Measurements from ENCODE around the gene BLVRB.
"Not testable (repeated sequence)": the region's sequence is repeated elsewhere in the genome, so short reads cannot be mapped to it uniquely, and the experiment has no call there.

BLVRB gene

GRCh38 chr19:40446263-40446784, 19.2 kb downstream of the BLVRB start:
- DNase-seq, result no peak

DNA sequence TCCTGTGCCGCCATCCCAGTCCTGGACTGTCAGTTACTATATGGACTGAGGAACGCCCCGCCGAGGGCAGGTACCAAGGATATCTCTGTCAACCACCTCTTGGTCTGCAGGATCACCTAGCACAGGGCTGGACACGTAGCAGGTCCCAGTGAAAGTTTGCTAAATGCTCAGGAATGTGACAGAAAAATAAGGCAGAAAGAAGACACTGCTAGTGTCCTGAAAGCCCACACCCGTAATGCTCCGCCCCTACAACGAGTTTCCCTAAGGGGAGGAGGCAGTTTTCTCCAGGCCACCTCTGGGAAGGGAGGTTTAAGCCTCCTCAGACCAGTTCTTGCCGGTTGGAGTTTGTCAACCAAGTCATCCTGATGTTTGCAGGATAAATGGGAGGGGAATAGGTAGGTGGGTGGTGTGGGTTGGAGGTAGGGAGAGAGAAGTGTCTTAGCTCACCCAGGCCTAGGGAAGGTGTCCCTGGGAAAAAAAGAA, 19.7 kb downstream of the BLVRB start:
- peak; percentile 8 for DNase-seq

GRCh38 chr19:40444825-40445312, 20.7 kb downstream of the BLVRB start:
- DNase-seq, result no peak

DNA sequence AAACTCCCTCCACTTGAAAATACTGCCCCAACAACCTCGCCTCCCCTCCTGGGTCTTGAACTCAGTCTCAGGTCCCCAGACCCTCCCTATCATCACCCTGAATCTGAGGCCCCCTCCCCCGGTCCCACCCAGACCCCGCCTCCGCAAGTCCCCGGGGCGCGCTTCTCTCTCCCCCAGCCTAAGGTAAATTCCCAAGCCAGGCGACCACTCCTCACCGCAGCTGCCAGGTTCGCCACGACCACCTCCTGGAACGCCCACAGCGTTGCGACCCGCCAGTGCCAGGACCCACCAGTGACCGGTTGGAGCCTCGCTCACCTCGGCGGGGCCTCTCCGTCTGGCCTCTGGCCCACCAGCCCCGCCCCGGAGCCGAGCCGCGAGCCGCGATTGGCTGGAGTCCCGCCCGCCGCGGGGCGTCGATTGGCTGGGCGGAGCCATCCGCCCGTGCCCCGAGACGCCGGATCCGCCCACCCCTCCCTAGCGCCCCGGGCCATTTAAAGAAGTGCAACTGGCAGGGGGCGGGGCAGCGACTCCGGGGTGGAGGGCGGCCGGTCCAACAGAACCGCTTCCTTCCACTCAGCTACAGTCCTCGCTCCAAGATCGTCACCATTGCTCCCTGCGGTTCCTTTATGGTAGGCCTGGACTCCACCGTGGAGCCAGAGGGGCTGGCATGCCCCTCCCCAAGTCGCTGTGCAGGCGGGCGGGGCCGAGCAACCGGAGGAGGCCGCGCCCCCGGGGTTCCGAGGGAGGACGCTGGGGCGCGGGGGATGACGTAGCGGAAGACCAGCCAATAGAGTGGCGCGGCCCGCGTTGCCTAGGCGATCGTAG, 21.3 kb downstream of the BLVRB start, which contains the start of gene SERTAD3:
SERTAD3 (minus strand) TSS at position 336 of the 825 bp plus-strand sequence. CDS start 2,255 bp downstream, outside the sequence.
- DNase-seq, result peak; percentile 95

GRCh38 chr19:40443131-40443999, 22.2 kb downstream of the BLVRB start:
- DNase-seq, result peak; percentile 94

DNA sequence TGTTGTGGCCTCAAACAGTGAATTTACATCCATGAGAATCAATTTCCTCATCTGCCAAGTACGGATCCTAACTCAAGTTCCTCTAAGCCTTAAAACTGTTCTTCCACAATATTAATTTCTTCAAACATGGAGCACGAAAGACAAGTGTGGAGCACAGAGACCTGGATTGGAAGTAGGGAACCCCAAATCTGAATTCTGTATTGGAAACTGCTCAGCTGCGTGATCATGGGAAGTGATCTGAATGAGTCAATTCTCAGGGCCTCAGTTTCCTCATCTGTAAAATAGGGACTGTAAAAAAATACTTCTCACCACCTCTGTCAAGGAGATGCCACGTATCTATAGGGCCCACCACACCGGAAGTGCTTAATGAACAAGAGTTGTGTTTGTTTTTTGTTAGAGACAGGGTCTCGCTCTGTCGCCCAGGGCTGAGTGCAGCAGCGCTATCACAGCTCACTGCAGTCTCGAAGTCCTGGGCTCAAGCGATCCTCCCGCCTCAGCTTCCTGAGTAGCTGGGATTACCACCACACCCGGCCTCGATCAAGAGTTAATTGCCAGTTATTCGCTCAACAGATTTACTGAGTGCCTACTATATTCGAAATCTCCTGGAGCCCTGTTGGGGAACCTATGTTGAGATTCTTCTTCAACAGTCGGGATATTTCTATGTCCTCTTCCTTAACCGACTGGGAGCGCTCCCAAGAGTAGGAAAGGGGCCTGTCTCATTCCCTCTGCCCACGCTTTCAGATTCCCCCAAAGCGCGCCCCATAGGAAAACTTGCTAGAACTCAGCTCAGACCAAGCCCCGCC, 23.0 kb downstream of the BLVRB start:
- DNase-seq, result no peak

DNA sequence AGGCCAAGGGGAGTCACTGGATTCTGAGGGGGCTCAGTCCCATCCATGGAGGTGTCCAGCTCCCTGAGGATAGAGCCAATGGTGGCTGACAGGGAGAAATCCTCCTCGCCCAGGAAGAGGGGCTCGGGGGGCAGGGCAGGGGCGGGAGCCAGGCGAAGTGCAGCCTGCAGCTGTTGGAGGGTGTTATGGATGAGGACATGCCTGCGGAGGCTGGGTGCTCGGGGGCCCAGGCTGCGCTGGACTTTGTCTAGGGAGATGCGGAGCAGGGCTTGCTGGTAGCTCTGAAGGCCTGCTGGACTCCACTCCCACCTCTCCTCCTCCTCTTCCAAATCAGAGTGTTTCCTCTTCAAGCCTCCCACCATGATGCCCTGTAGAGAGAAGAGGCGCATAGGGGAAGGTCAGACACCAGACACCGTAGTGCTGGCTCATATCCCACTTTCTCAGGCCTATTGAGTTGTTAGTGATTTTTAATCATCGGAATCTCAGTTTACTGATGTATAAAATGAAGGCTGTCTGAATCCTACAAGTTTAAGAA, 23.8 kb downstream of the BLVRB start:
- DNase-seq, result no peak

DNA sequence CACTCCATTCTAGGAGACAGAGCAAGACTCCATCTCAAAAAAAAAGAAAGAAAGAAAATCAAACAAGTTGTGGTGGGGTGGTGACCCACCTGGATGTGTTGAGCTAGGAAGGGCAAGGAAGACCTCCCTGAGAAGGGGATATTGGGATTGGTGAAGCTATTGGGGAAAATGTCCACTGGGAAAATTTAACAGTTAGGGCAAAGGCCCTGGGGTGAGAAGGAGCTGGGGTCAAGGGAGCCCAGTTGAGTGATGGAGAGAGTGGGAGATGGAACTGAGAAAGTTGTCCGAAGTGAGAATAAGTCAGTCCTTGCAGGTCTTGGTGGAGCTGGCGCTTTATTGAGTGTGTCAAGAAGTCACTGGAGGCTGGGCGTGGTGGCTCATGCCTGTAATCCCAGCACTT, 27.3 kb downstream of the BLVRB start:
- DNase-seq, result no peak

DNA sequence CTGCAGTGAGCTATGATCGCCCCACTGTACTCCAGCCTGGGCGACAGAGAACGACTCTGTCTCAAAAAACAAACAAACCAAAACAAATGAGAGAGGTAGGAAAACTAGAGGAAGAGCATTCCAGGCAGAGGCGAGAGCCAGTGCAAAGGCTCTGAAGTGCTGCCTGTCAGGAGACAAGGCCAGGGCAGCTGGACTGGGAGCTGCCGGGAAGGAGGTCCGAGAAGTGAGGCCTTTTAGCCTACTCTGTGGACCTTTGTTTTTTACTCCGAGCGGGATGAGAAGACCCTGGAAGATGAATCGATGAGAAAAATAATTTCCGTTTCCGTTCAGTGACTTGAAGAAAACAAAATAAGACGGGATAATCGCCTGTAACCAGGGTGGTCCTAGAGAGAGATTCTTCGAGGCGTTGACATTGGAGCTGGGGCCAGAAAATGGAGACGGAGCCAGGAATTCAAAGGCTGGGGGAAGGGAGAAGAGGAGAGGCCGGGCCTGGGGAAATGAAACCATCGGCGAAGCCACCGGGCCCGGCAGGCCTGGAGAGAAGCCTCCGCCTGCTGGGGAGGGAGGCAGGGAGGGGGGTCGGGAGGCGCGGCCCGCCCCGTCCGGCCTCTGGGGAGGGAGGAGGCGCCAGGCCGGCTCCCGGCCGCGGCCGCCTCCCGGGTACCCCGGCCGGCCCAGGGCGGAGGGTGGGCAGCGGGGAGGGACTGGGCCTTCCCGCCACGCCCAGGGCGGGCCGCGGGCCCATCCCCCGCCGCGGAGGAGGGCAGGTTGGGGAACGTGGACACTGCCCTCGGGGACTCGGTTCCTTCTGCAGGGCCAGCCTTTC, 31.9 kb downstream of the BLVRB start:
- peak; percentile 88 for DNase-seq

- DNase-seq, result peak; percentile 53
Measured at GRCh38 chr19:40432760-40433159, 32.8 kb downstream of the BLVRB start.

DNA sequence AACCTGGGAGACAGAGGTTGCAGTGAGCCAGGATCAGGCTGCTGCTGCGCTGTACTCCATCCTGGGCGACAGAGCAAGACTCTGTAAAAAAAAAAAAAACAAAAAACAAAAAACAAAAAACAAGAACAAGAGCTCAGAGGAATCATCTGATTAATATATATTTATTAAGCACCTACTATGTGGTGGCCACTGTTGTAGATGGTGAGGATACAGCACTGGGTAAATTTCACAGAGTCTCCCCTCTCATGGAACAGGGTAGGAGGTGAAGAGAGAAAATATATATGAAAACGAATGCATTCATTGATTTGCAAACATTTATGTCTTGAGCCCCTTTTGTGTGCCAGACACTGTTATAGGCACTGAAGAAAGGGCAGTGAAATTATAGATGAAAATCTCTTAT, 33.8 kb downstream of the BLVRB start:
- no peak for DNase-seq

DNA sequence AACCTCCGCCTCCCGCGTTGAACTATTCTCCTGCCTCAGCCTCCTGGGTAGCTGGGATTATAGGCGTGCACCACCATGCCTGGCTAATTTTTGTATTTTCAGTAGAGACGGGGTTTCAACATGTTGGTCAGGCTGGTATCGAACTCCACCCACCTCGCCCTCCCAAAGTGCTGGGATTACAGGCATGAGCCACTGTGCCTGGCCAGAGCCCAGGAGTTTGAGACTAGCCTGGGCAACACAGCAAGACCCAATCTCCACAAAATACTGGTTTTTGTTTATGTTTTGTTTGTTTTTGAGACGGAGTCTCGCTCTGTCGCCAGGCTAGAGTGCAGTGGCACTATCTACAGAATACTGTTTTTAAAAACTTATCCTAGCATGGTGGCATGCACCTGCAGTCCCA, 35.3 kb downstream of the BLVRB start:
- DNase-seq, result not testable (repeated sequence)

DNA sequence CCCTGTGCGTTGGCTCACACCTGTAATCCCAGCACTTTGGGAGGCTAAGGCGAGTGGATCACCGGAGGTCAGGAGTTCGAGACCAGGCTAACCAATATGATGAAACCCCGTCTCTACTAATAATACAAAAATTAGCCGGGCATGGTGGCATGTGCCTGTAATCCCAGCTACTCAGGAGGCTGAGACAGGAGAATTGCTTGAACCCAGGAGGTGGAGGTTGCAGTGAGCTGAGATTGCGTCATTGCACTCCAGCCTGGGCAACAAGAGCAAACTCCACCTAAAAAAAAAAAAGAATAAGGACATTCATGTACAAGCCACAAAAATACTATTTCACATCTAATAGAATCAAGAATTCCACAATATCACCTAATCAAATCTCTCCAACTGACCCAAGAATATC, 37.3 kb downstream of the BLVRB start:
- not testable (repeated sequence) for DNase-seq

DNA sequence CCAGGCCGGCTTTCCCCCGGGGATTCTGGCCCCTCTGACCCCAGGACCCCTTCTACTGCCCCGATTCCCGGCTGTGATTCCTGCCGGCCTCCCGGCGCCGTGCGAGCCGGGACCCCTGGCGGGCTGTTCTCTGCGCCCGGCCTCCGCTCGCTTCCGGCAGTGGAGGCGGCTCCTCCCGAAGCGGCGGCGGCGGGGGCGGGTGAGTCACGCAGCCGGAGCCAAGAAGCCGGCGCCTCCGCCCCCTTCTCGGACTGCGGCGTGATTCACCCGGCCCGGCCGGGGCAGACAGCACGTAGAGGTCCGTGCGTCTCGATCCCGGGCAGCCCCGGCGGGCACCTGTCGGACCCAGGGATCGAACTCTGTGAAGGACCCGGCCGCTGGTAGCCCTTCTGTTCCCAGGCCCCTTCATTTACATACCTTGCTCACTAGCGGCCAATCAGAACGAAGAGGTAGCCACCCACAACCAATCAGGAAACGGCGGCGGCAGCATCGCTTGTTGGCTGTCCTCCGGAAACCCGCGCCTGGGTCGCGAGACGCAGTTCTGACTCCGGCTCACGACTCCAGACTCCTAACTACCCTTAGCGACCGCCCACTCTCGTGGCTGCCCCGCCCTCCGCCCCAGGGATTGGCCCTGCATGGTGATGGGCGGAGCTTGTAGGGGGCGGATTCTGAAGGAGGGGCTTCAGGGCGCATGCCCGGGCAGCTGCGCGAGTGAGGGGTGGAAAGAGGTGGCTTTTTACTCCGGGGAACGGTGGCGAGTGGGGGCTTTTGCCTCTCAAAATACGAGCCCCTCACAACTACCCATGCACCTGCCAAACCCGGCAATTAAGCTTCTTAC, 39.9 kb downstream of the BLVRB start, which contains the start of gene SERTAD1:
SERTAD1 (minus strand) TSS at position 543 of the 838 bp plus-strand sequence. CDS start 2,446 bp downstream, outside the sequence.
- peak; percentile 97 for DNase-seq

DNA sequence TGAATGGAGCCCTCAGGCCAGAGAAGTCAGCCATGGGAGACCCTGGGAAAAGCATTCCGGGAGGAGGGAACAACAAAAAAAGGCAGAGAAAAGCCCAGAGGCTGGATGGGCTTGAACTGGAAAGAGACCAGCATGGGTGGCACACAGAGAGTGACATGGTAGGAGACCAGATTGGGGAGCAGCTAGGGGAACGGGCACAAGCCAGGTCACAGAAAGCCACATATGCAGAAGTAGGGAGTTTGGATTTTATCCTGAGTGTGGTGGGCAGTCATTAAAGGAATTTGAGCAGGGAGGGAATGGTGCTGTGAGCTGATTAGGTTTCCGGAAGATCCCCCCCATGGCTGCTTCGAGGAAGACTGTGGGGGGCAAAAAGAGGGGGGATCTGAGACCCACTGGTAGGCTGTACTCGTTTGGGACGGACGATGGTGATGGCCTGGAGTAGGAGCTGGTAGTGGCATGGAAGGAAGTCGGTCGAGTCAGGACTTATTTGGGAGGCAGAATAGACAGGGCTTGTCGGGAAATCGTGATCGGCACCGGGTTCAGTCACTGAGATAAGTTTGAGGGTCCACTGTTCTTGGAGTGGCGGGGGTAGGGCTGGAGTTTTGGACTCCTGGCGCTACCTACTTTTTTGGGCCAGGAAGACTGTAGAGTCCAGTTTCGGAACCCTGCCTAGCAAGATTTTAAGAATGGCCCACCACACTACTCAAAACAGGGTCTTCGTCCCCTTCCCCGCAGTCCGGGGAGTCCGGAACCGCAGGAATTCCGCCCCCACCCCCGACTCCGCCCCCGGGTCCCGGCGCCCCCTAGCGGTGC, 40.7 kb downstream of the BLVRB start:
- no peak for DNase-seq

- DNase-seq, result no peak
Measured at GRCh38 chr19:40423938-40424337, 41.6 kb downstream of the BLVRB start.

DNA sequence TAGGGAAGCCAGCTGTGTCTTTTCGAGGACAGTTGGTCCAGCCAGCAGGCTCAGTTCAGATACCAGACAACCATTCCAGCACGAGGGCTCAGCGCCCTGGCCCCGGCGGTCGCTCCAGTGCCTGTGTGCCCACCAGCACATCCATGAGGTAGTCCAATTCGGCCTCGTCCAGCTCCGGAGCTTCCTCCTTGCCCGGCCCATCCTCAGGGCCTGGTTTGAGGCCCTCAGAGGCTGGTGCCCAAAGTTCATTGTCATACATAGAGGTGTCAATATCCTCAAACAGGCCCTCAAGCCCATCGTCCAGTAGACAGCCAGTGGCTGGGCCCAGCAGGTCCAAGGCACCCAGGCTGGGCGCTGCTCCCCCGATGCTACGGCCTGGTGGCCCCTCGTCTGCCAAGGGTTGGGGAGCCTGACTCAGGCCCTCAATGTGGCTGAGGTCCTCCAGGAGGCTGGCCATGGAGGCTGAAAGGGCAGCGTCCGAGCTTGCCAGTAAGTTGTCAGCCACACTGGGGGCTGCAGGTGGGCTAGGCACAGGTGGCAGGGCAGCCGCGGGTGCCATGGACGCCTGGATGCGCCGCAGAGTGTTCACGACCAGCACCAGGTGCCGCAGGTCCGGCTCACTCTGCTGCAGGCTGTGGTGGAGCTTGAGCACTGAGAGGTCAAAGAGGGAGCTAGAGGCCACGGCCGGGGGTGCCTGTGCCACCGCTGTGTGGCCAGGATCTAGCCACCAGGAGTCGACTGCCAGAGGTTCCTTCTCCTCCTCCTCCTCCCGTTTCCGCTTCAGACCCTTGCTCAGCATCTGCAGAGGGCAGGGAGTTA, 42.6 kb downstream of the BLVRB start:
- no peak for DNase-seq
